K562 (cell line): ENCODE data around the gene AGPAT1. TPM values are rescaled to one million over a fixed set of nuclear protein-coding genes. Genes with fewer than 3 reads are reported as not detected.

Experiments
- BCLAF1 ChIP-seq, 2 experiments: fragments of 450-650 bp in 1 of 2; IDR thresholded peaks; 2 replicates each; pipeline ENCODE4 v1.6.1; 2011 to 2017; ENCODE audit warnings: low read depth in 2 of 2, antibody characterized with exemption in 1 of 2, borderline replicate concordance in 1 of 2, low read length in 1 of 2, mild to moderate bottlenecking in 1 of 2, mixed read lengths in 1 of 2; ENCODE audit not compliant: control insufficient read depth in 1 of 2
- CTCF ChIP-seq, 3 experiments: IDR thresholded peaks in 2 of 3; conservative IDR thresholded peaks in 1 of 3; 2 replicates each; pipeline ENCODE4 v1.5.1; 2011 to 2012; ENCODE audit warnings: low read length in 3 of 3, mild to moderate bottlenecking in 3 of 3, control low read depth in 2 of 3, improper control_type of control experiment in 1 of 3, inconsistent platforms in 1 of 3, low read depth in 1 of 3, mixed read lengths in 1 of 3, moderate library complexity in 1 of 3; ENCODE audit not compliant: insufficient read depth in 2 of 3
- PRDM10 ChIP-seq: fragments of 450-650 bp; IDR thresholded peaks from 2 replicates; pipeline ENCODE4 v1.6.1; 2018; ENCODE audit not compliant: partially characterized antibody
- SMARCC2 ChIP-seq: fragments of 450-650 bp; IDR thresholded peaks from 2 replicates; pipeline ENCODE4 v1.6.1; 2017; ENCODE audit warnings: antibody characterized with exemption, moderate library complexity, mild to moderate bottlenecking, low read depth
- STAG1 ChIP-seq: sonication (generic); formaldehyde crosslinking; IDR thresholded peaks from 2 replicates; pipeline ENCODE4 v1.5.0; 2020; ENCODE audit warnings: missing genetic modification reagents, borderline replicate concordance
- TAF1 ChIP-seq: IDR thresholded peaks from 2 replicates; pipeline ENCODE4 v1.6.1; 2011; ENCODE audit warnings: mild to moderate bottlenecking, low read length, moderate library complexity; ENCODE audit not compliant: insufficient read depth, control insufficient read depth, severe bottlenecking; ENCODE audit errors: extremely low read depth
- ZNF146 ChIP-seq: IDR thresholded peaks from one replicate; pipeline ENCODE4 v1.6.1; 2018; ENCODE audit warnings: missing compliant biosample characterization; ENCODE audit not compliant: unreplicated experiment
- ZNF277 ChIP-seq: fragments of 250-450 bp; sonication (Bioruptor Pico); IDR thresholded peaks from 2 replicates; pipeline ENCODE4 v1.8.0; 2022; ENCODE audit warnings: inconsistent platforms, mild to moderate bottlenecking, moderate library complexity, borderline replicate concordance
- ZNF3 ChIP-seq: fragments of 250-450 bp; sonication (Bioruptor Pico); IDR thresholded peaks from 2 replicates; pipeline ENCODE4 v1.5.0; 2021; ENCODE audit warnings: mild to moderate bottlenecking, moderate library complexity
- ZNF384 ChIP-seq: IDR thresholded peaks from 2 replicates; pipeline ENCODE4 v1.6.1; 2012; ENCODE audit warnings: low read depth, low read length, improper control_type of control experiment
- ZNF398 ChIP-seq: fragments of 250-450 bp; sonication (Bioruptor Pico); IDR thresholded peaks from 2 replicates; pipeline ENCODE4 v1.8.0; 2021; ENCODE audit warnings: moderate library complexity, mild to moderate bottlenecking, inconsistent platforms
- ZNF436 ChIP-seq: fragments of 250-450, 450-650 bp; sonication (Bioruptor Pico); formaldehyde crosslinking; IDR thresholded peaks from 2 replicates; pipeline ENCODE4 v1.7.0; 2020; ENCODE audit warnings: mild to moderate bottlenecking
- polyA plus RNA-seq, 8 experiments: library from polyadenylated mRNA; depleted of rRNA in 4 of 8; stranded (reverse) in 5 of 8; unstranded in 3 of 8; fragments of >200 nt; fragmentation: Nextera tagmentation in 2 of 8; fragmentation: Illumina TruSeq in 1 of 8; extraction: Ambion mirVana in 2 of 8; extraction: Trizol in 1 of 8; gene quantifications; 2 replicates each; pipeline versions ENCODE4 v1.2.1 to v1.2.3, GENCODE V29; 2011 to 2014; ENCODE audit warnings: inconsistent platforms in 1 of 8, missing spikeins in 1 of 8
- total RNA-seq, 7 experiments: library from RNA; depleted of rRNA in 6 of 7; stranded (reverse); fragments of >200 nt in 6 of 7; fragmentation: Illumina TruSeq in 2 of 7; extraction: Trizol in 2 of 7; gene quantifications; 2 replicates each; pipeline versions ENCODE4 v1.2.1 to v1.2.3, GENCODE V29; 2011 to 2021; ENCODE audit warnings: low replicate concordance in 1 of 7

AGPAT1 gene
- total and polyA plus RNA-seq, 9 of the 15 experiments (the other 6 are each of a cell fraction or from before 2014, with no cell fraction given) = 37.9 to 176 (median 69.4) TPM

GRCh38 chr6:32153564-32154513 is 22.0 kb downstream of the AGPAT1 start, which contains the start of gene PPT2 (continued):
- TF ChIP-seq ZNF384 (no peak), ZNF436 (no peak), PRDM10 (peak; percentile 99), SMARCC2 (no peak; the same call in 1 of the 2 replicates), CTCF (IDR thresholded peaks at IDR 0.05 in 2 of 3, conservative IDR thresholded peaks at IDR 0.05 in 1 of 3; ENCODE audit: insufficient read depth in 2 of 3, low read depth in 1 of 3, low read length in 3 of 3) (peak; percentile 36 to 47 (median 40); a peak in 4 of 6 replicates), ZNF277 (CRISPR knock-in tag) (no peak), ZNF3 (CRISPR knock-in tag) (no peak), BCLAF1 (IDR thresholded peaks at IDR 0.05; ENCODE audit: borderline replicate concordance in 1 of 2, control insufficient read depth in 1 of 2, low read depth in 2 of 2, low read length in 1 of 2) (peak in 1 of 2 experiments; percentile 91; a peak in 2 of 4 replicates), ZNF146 (CRISPR knock-in tag) (no peak), ZNF398 (CRISPR knock-in tag) (no peak), TAF1 (peak; percentile 69), STAG1 (CRISPR knock-in tag) (no peak)
